ENCODE data around the gene CLEC1B.
"Not testable (repeated sequence)": the region's sequence is repeated elsewhere in the genome, so short reads cannot be mapped to it uniquely, and the experiment has no call there.

CLEC1B gene

DNA sequence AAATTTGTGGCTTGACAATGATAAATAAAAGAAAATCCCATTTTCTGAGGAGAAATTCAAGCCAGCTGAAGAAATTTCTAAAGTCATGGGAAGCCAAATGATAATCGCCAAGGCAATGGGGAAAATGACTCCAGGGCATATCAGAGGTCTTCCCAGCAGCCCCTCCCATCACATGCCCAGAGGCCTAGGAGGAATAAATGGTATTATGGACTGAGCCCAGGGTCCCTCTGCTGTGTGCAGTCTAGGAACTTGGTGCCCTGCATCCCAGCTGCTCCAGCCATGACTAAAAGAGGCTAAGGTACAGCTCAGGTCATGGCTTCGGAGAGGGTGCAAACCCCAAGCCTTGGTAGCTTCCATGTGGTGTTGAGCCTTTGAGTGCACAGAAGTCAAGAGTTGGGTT lies 23.3 kb downstream of the CLEC1B start:
- no peak for DNase-seq (ENCODE audit: low read depth in 2 of 2, low spot score in 1 of 2)

DNA sequence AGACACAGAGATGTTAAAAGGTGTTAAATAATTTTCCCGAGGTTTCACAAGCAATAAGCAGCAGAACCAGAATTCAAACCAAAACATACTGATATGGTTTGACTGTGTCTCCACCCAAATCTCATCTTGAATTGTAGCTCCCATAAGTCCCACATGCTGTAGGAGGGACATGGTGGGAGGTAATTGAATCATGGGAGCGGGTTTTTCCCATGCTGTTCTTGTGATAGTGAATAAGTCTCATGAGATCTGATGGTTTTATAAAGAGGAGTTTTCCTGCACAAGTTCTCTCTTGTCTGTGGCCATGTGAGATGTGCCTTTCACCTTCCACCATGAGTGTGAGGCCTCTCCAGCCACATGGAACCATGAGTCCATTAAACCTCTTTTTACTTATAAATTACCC lies 24.2 kb downstream of the CLEC1B start:
- DNase-seq (ENCODE audit: low read depth in 2 of 2, low spot score in 1 of 2), result not testable (repeated sequence)

DNA sequence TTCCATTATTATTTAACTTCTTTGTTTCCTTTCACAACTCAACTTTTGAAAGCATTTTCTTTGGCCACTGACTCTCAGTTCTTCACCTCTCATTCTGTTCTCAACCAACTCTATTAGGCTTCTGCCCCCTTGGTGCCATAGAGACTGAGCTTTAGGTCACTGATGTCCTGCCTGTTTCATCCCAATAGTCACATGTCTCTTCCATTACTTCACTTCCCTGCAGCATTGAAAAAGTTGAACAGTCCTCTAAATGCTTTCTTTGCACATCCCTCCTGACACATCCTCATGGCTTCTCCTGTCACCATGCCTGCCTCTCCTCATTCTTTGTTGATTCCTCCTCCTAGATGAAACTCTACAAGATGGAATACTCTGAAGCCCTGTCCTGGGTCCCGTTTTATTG lies 25.0 kb downstream of the CLEC1B start:
- DNase-seq (ENCODE audit: low read depth in 2 of 2, low spot score in 1 of 2), result no peak

DNA sequence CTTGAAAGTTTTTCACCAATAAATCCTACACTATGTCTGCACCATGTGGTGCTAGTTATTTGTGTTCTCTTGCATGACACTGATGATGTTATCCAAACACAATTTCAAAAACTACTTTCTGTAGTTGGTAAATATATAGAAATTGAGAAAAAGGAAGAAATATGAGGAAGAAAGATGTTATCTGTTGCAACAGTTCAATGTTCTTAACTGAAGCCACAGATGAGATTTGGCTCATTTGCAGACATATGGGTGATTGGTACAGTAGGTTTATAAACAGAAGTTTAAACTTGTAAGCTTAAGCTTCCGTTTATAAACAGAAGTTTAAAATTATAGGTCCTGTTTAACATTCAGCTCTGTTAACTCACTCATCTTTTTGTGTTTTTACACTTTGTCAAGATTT lies 27.7 kb downstream of the CLEC1B start, which contains the start of gene CLEC12A:
Gene CLEC12A, plus strand, starts transcription at position 229 of the 400 bp plus-strand sequence. CDS start 188 bp downstream, outside the sequence.
- DNase-seq (ENCODE audit: low read depth in 2 of 2, low spot score in 1 of 2), result no peak

DNA sequence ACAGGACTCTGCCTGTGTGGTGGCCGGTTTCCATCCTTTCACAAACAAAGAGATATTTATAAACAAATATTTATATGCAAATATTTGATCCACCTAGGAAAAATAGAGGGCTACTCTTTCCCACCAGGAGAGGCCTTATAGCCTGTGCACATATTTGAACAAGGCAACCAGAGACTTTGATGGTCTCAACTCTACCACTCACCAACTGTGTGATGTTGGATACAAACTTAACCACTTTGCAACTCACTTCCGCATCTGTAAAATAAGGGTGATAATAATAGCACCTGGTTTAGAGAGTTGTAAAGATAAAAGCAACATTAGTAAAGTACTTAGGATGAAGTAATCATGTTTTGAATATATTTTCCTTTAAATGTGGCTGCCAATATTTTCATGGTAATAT lies 29.2 kb downstream of the CLEC1B start:
- DNase-seq (ENCODE audit: low read depth in 2 of 2, low spot score in 1 of 2), result no peak

DNA sequence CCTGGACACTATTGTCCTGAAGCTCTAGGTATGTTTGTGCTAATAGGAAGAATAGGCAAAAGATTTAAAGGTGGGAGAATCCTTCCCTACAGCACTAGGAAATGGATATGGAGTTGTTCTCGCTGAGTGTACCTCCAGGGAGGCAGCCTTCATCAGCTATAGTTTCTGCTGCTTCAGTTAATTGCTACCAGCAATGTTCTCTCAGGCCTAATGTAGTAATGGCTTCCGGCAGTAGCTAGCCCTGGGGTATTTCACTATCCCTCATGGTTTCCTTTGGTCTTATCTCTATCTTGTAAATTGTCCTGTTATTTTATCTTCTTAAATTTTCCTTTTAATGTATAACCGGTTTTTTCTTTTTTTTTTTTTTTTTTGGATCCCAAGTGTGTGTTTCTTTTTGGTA lies 37.0 kb downstream of the CLEC1B start:
- DNase-seq (ENCODE audit: low read depth in 2 of 2, low spot score in 1 of 2), result no peak

DNA sequence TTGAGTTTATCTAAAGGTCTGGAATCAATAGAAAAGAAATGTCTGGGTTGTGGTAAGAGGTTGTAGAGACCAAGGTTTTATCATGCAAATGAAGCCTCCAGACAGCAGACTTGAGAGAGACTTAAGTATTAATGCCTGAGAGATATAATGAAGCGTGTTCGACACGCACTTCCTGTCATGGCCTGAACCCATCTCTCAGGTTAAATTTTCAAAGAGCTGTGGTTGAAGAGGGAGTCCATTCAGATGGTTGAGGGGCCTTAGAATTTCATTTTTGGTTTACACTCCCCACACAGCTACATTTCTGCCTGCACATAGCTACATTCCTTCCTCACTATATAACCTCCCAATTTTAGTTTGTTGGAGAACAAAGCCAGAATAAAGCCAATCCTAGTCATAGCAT lies 37.8 kb downstream of the CLEC1B start:
- DNase-seq (ENCODE audit: low read depth in 2 of 2, low spot score in 1 of 2), result no peak

DNA sequence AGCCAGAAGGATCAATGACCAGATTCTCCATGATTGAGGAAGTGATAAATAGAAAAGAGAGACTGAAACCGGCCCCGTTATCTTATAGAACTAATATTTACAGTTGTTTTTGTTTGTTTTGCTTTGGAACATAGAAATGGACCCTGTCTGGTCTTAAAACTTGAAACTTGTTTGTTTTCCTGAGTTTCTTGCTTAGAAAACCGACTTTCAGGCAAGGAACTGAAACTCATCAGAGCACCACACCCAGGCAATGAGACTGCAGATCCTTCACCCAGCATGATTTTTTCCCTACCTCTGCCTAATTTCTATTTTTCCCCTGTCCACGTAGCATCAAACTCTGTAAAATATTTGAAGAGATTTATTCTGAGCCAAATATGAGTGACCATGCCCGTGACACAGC lies 38.3 kb downstream of the CLEC1B start:
- DNase-seq (ENCODE audit: low read depth in 2 of 2, low spot score in 1 of 2), result no peak

DNA sequence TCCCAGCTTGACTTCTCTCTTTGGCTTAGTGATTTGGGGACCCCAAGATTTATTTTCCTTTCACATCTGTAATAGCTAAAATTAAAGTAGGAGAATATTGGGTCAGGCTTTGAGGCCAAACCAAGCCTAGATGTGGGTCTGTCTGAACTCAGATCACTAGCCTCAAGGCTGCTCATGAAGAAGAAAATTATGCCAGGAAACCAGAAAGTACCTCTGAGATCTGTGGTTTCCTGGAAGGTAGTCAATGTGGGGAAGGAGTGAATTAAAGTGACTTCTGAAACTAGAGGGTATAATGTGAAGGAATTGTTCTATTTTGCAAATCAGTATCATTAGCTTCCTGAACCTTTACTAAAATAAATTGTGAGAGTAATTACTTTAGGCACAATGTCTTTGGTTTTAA lies 41.1 kb downstream of the CLEC1B start:
- no peak for DNase-seq (ENCODE audit: low read depth in 2 of 2, low spot score in 1 of 2)

DNA sequence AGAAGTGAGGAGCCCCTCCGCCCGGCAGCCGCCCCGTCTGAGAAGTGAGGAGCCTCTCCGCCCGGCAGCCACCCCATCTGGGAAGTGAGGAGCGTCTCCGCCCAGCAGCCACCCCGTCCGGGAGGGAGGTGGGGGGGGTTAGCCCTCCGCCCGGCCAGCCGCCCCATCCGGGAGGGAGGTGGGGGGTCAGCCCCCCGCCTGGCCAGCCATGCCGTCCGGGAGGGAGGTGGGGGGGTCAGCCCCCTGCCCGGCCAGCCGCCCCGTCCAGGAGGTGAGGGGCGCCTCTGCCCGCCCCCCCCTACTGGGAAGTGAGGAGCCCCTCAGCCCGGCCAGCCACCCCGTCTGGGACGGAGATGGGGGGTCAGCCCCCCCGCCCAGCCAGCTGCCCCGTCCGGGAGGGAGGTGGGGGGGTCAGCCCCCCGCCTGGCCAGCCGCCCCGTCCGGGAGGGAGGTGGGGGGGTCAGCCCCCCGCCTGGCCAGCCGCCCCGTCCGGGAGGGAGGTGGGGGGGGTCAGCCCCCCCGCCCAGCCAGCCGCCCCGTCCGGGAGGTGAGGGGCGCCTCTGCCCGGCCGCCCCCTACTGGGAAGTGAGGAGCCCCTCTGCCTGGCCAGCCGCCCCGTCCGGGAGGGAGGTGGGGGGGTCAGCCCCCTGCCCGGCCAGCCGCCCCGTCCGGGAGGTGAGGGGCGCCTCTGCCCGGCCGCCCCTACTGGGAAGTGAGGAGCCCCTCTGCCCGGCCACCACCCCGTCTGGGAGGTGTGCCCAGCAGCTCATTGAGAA lies 45.8 kb downstream of the CLEC1B start:
- not testable (repeated sequence) for DNase-seq (ENCODE audit: low read depth in 2 of 2, low spot score in 1 of 2)

DNA sequence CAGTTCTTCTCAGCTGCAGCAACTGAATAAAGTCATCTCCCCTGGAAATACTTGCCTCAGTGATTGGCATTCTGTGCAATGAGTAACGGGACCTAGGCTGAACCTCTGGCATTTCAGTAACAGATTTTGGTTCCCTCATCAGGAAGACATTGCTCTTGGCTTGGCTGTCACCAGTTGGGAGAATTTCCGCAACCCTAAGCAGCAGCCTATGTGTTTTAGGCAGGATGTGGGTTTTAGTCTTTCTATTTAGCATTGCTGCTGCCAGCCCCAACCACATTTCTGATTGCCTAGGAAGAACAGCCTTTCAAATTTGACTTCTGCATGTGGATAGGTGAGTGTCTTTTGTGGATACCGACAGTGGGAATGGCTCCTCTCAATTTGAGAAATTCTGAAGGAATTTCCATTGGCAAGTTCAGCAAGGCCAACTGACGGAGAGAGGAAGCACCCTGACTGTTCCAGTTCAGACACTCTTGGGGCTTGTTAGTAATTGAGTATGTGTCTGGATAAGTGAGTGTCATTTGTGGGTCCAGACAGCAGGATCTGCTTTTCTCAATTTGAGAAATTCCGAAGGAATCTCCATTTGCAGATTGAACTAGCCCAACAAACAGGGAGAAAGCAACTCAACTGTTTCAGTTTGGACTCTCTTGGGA lies 47.8 kb downstream of the CLEC1B start:
- peak in 1 of 2 donors; percentile 7 for DNase-seq (ENCODE audit: low read depth in 2 of 2, low spot score in 1 of 2)

DNA sequence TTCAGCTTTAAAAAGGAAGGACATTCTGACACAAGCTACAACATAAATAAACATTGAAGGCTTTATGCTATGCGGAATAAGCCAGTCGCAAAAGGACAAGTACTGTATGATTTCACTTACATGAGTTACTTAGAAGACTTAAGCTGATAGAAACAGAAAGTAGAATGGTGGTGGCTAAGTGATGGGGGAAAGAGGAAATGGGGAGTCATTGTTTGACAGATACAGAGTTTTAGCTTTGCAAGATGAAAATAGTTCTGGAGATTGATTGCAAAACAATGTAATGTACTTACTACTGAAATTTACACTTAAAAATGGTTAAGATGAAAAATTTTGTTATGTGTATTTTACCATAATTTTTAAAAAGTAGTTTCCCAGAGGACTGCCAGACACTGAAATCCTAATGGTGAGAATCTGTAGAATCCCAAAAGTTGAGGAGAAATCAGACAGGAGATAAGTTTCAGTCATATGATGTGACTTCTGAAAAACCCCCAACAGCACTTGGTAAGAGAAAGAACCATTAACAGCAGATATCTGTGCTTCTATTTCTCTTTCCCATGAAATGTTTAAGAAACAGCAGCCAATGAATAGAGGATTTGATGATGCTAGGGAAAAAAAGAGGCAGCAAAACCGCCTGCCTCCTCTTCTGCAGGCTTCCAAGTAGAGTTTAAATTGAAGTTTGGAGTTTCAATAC lies 50.2 kb downstream of the CLEC1B start:
- no peak for DNase-seq (ENCODE audit: low read depth in 2 of 2, low spot score in 1 of 2)

DNA sequence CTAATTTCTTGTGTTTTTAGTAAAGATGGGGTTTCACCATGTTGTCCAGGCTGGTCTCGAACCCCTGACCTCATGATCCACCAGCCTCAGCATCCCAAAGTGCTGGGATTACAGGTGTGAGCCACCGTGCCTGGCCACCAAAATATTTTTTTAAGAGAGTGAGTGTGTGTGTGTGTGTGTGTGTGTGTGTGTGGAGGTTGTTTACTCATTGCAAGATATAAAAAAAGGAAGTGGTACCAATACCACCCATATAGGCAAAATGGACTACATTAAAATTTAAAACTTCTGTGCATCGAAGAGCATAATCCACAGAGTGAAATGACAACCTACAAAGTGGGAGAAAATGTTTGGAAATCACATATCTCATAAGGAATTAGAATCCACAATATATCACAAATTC lies 51.2 kb downstream of the CLEC1B start:
- DNase-seq (ENCODE audit: low read depth in 2 of 2, low spot score in 1 of 2), result no peak

DNA sequence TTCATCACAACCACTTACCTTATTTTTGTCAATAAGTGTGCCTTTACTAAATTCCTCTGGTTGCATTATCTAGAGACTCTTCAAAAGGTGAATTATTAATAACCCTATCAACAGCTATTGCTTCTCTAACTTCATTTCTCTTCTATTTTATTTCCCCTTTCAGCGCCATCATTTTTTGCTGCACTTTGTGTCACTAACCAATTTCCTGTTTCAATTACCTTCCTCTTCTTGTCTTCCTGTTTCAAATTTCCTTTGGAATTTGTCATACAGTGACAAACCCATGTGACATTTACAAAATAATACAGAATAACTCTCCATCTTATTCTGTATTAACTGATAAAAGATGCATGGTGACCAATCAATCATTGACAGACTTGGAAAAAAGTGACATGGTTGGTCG lies 54.5 kb downstream of the CLEC1B start:
- DNase-seq (ENCODE audit: low read depth in 2 of 2, low spot score in 1 of 2), result no peak

DNA sequence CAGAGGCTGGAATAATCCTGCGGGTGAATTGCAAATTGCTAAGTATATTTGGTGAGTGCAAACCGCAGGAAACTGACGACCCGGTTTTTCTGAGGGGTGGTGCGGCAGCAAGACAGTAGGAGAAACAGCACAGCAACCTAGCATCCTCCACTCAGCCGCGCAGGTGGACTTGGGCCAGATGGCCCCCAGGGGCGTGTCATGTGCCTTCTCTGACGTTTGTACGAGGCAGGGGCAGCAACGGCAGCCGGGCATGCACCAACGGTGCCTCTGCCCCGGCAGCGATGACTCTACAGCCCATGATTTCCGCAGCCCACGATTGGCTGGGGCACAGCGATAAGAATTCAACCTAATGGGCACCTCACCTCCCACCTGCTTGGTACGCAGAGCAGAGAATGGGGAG lies 55.7 kb downstream of the CLEC1B start:
- no peak for DNase-seq (ENCODE audit: low read depth in 2 of 2, low spot score in 1 of 2)
